GM18526 (cell line): ENCODE data around the gene SPRY2.

ENCODE experiments used
- POLR2A ChIP-seq: IDR thresholded peaks from 3 replicates; pipeline ENCODE4 v1.6.1; 2011; ENCODE audit not compliant: insufficient read length; ENCODE audit errors: extremely low read depth

SPRY2 gene

GRCh38 chr13:80341101-80341755, at the start of gene SPRY2:
Gene SPRY2 (minus strand): TSS chr13:80341126. CDS start chr13:80337705, 3,421 bp downstream.
- no peak for TF ChIP-seq POLR2A

GRCh38 chr13:80390338-80390737, 49.4 kb upstream of the SPRY2 start:
- TF ChIP-seq POLR2A: no peak

- no peak for TF ChIP-seq POLR2A
Observed at GRCh38 chr13:80389073-80390038, 48.4 kb upstream of the SPRY2 start.

- no peak for TF ChIP-seq POLR2A
Observed at GRCh38 chr13:80388506-80388905, 47.6 kb upstream of the SPRY2 start.

GRCh38 chr13:80386592-80386991, 45.7 kb upstream of the SPRY2 start:
- TF ChIP-seq POLR2A: no peak

- no peak for TF ChIP-seq POLR2A
Observed at GRCh38 chr13:80386002-80386401, 45.1 kb upstream of the SPRY2 start.

GRCh38 chr13:80382576-80382975, 41.6 kb upstream of the SPRY2 start:
- no peak for TF ChIP-seq POLR2A

- TF ChIP-seq POLR2A: no peak
Observed at GRCh38 chr13:80379245-80379644, 38.3 kb upstream of the SPRY2 start.

GRCh38 chr13:80376554-80376953, 35.6 kb upstream of the SPRY2 start:
- no peak for TF ChIP-seq POLR2A

GRCh38 chr13:80374901-80375300, 34.0 kb upstream of the SPRY2 start:
- no peak for TF ChIP-seq POLR2A

- TF ChIP-seq POLR2A: no peak
Observed at GRCh38 chr13:80374444-80374843, 33.5 kb upstream of the SPRY2 start.

GRCh38 chr13:80371840-80372509, 31.0 kb upstream of the SPRY2 start:
- no peak for TF ChIP-seq POLR2A

- TF ChIP-seq POLR2A: no peak
Observed at GRCh38 chr13:80367473-80367872, 26.5 kb upstream of the SPRY2 start.

GRCh38 chr13:80363890-80364503, 23.1 kb upstream of the SPRY2 start:
- TF ChIP-seq POLR2A: no peak

GRCh38 chr13:80362481-80362880, 21.6 kb upstream of the SPRY2 start:
- no peak for TF ChIP-seq POLR2A
